HepG2 (cell line): ENCODE data around the gene HSCB. TPM values are rescaled to one million over a fixed set of nuclear protein-coding genes. Genes with fewer than 3 reads are reported as not detected.

Experiments used
- ARNTL ChIP-seq: sonication (generic); formaldehyde crosslinking; IDR thresholded peaks from 2 replicates; pipeline ENCODE4 v1.4.0; 2020; ENCODE audit warnings: mild to moderate bottlenecking, missing genetic modification reagents
- ATF7-NPFF ChIP-seq: sonication (generic); formaldehyde crosslinking; IDR thresholded peaks from 2 replicates; pipeline ENCODE4 v1.8.1; 2023; ENCODE audit warnings: mild to moderate bottlenecking, low read depth, missing genetic modification reagents, moderate library complexity
- CHD4 ChIP-seq: fragments of 200-600 bp; sonication (generic); IDR thresholded peaks from 2 replicates; pipeline ENCODE4 v1.7.0; 2017; ENCODE audit warnings: mild to moderate bottlenecking, low read length, borderline replicate concordance
- HOMEZ ChIP-seq: IDR thresholded peaks from 2 replicates; pipeline ENCODE4 v1.6.1; 2016; ENCODE audit warnings: low read depth
- KAT7 ChIP-seq: IDR thresholded peaks from 2 replicates; pipeline ENCODE4 v1.6.1; 2018; ENCODE audit warnings: borderline replicate concordance, missing compliant biosample characterization
- KDM5A ChIP-seq: fragments of 200-600 bp; sonication (generic); IDR thresholded peaks from 2 replicates; pipeline ENCODE4 v1.7.0; 2018; ENCODE audit warnings: antibody characterized with exemption, mild to moderate bottlenecking, low read length, borderline replicate concordance
- MTA3 ChIP-seq: sonication (generic); formaldehyde crosslinking; IDR thresholded peaks from 2 replicates; pipeline ENCODE4 v1.4.0; 2020; ENCODE audit warnings: missing genetic modification reagents
- RXRA ChIP-seq: sonication (generic); formaldehyde crosslinking; IDR thresholded peaks from 2 replicates; pipeline ENCODE4 v1.5.1; 2020; ENCODE audit warnings: missing genetic modification reagents
- SCMH1 ChIP-seq: sonication (generic); formaldehyde crosslinking; IDR thresholded peaks from 2 replicates; pipeline ENCODE4 v1.9.0; 2021; ENCODE audit warnings: missing genetic modification reagents, mild to moderate bottlenecking, borderline replicate concordance
- SNAPC2 ChIP-seq: sonication (generic); formaldehyde crosslinking; IDR thresholded peaks from 2 replicates; pipeline ENCODE4 v1.8.1; 2022; ENCODE audit warnings: mild to moderate bottlenecking, missing genetic modification reagents
- TARDBP ChIP-seq: sonication (generic); formaldehyde crosslinking; IDR thresholded peaks from 2 replicates; pipeline ENCODE4 v1.8.0; 2022; ENCODE audit warnings: mild to moderate bottlenecking, missing genetic modification reagents
- ZBTB25 ChIP-seq: IDR thresholded peaks from 2 replicates; pipeline ENCODE4 v1.6.1; 2018; ENCODE audit warnings: missing genetic modification reagents
- ZFP1 ChIP-seq: IDR thresholded peaks from 2 replicates; pipeline ENCODE4 v1.6.1; 2016
- ZFP62 ChIP-seq: sonication (generic); formaldehyde crosslinking; IDR thresholded peaks from 2 replicates; pipeline ENCODE4 v1.4.0; 2020; ENCODE audit warnings: missing genetic modification reagents
- ZNF232 ChIP-seq: sonication (generic); formaldehyde crosslinking; IDR thresholded peaks from 2 replicates; pipeline ENCODE4 v1.4.0; 2020; ENCODE audit warnings: missing genetic modification reagents, borderline replicate concordance
- ZNF335 ChIP-seq: sonication (generic); formaldehyde crosslinking; IDR thresholded peaks from 2 replicates; pipeline ENCODE4 v1.4.0; 2020; ENCODE audit warnings: missing genetic modification reagents
- ZNF687 ChIP-seq: sonication (generic); formaldehyde crosslinking; IDR thresholded peaks from 2 replicates; pipeline ENCODE4 v1.5.1; 2020; ENCODE audit warnings: mild to moderate bottlenecking, missing genetic modification reagents, moderate library complexity
- ZNF781 ChIP-seq: sonication (generic); formaldehyde crosslinking; IDR thresholded peaks from 2 replicates; pipeline ENCODE4 v1.5.1; 2020; ENCODE audit warnings: borderline replicate concordance, mild to moderate bottlenecking, missing genetic modification reagents; ENCODE audit errors: not compliant biosample characterization
- ZNF891 ChIP-seq: sonication (generic); formaldehyde crosslinking; IDR thresholded peaks from 2 replicates; pipeline ENCODE4 v1.5.0; 2020; ENCODE audit warnings: mild to moderate bottlenecking, missing genetic modification reagents
- ZSCAN5A ChIP-seq: sonication (generic); formaldehyde crosslinking; IDR thresholded peaks from 2 replicates; pipeline ENCODE4 v1.8.0; 2022; ENCODE audit warnings: mild to moderate bottlenecking, missing genetic modification reagents, borderline replicate concordance
- polyA plus RNA-seq, 8 experiments: library from polyadenylated mRNA; depleted of rRNA in 3 of 8; stranded (reverse) in 7 of 8; unstranded in 1 of 8; fragments of >200 nt; fragmentation: Illumina TruSeq in 4 of 8; extraction: Trizol in 4 of 8; gene quantifications; 2 replicates each; pipeline versions ENCODE4 v1.2.1 to v1.2.3, GENCODE V29; 2011 to 2016; ENCODE audit warnings: low read depth in 4 of 8, missing spikeins in 1 of 8, mixed read lengths in 1 of 8; ENCODE audit not compliant: insufficient read depth in 1 of 8
- total RNA-seq, 5 experiments: library from RNA; depleted of rRNA; stranded (reverse); fragments of >200 nt; fragmentation: Illumina TruSeq; extraction: Trizol; gene quantifications; 2 replicates each; pipeline ENCODE4 v1.2.3, GENCODE V29; 2016; ENCODE audit warnings: low read depth in 1 of 5

Gene HSCB
- total and polyA plus RNA-seq, 2 of the 13 experiments (the other 11 are each of a cell fraction or from before 2014, with no cell fraction given), result 15.4 to 20.9 TPM

GRCh38 chr22:28783786-28784671 lies 42.2 kb downstream of the HSCB start (continued):
- TF ChIP-seq ZNF687 (CRISPR knock-in tag) (no peak), ZSCAN5A (CRISPR knock-in tag) (no peak), ZNF232 (CRISPR knock-in tag) (no peak; the same call in 1 of the 2 replicates), CHD4 (peak; percentile 41; the same call in 1 of the 2 replicates), ATF7-NPFF (CRISPR knock-in tag) (no peak), SCMH1 (CRISPR knock-in tag) (no peak), SNAPC2 (no peak), MTA3 (CRISPR knock-in tag) (no peak), KDM5A (peak; percentile 40; the same call in 1 of the 2 replicates), HOMEZ (CRISPR knock-in tag) (no peak), KAT7 (CRISPR knock-in tag) (no peak), ZBTB25 (CRISPR knock-in tag) (no peak), ZFP62 (CRISPR knock-in tag) (no peak), ARNTL (CRISPR knock-in tag) (peak; percentile 40), RXRA (CRISPR knock-in tag) (no peak), TARDBP (0 out of 2 replicates have a peak, but pooled peaks have one; percentile 33), ZNF781 (CRISPR knock-in tag) (no peak), ZNF335 (CRISPR knock-in tag) (no peak), ZNF891 (CRISPR knock-in tag) (no peak), ZFP1 (CRISPR knock-in tag) (0 out of 2 replicates have a peak, but pooled peaks have one; percentile 42)
